Glutamatergic neuron (in vitro differentiated cells): Measurements from ENCODE around the gene ST6GALNAC3. TPM values are rescaled to one million over a fixed set of nuclear protein-coding genes. Genes with fewer than 3 reads are reported as not detected.

ENCODE experiments used
- DNase-seq: peaks from one replicate; pipeline ENCODE4 v3.0.0; 2022
- H3K27ac Mint-ChIP-seq: one replicate; pipeline ENCODE4 v1.8.0; 2020; ENCODE audit warnings: mild to moderate bottlenecking, mixed read lengths, inconsistent platforms; ENCODE audit not compliant: unreplicated experiment
- H3K27me3 Mint-ChIP-seq: one replicate; pipeline ENCODE4 v1.8.0; 2020; ENCODE audit warnings: mild to moderate bottlenecking, moderate library complexity, mixed read lengths, inconsistent platforms; ENCODE audit not compliant: unreplicated experiment
- H3K36me3 Mint-ChIP-seq: one replicate; pipeline ENCODE4 v1.8.0; 2020; ENCODE audit warnings: mild to moderate bottlenecking, mixed read lengths, inconsistent platforms; ENCODE audit not compliant: unreplicated experiment
- H3K4me1 Mint-ChIP-seq: one replicate; pipeline ENCODE4 v1.8.0; 2020; ENCODE audit warnings: mild to moderate bottlenecking, low read depth, mixed read lengths, inconsistent platforms; ENCODE audit not compliant: unreplicated experiment
- H3K4me3 Mint-ChIP-seq: one replicate; pipeline ENCODE4 v1.8.0; 2020; ENCODE audit warnings: mild to moderate bottlenecking, mixed read lengths, inconsistent platforms; ENCODE audit not compliant: unreplicated experiment
- H3K9me3 Mint-ChIP-seq: one replicate; pipeline ENCODE4 v1.8.0; 2020; ENCODE audit warnings: mild to moderate bottlenecking, moderate library complexity, mixed read lengths, inconsistent platforms; ENCODE audit not compliant: unreplicated experiment
- CTCF ChIP-seq: fragments of 200-600 bp; sonication (generic); IDR thresholded peaks from one replicate; pipeline ENCODE4 v1.5.0; 2021; ENCODE audit not compliant: partially characterized antibody, unreplicated experiment
- total RNA-seq: library from RNA; stranded (reverse); fragmentation: NEBNext Ultra II Directional; extraction: Animal tissue kit (Norgen Biotek cat#: 25700); gene quantifications from one replicate; pipeline ENCODE4 v1.2.1, GENCODE V29; 2021; ENCODE audit not compliant: unreplicated experiment

Gene ST6GALNAC3
- total RNA-seq, 1 donor from 2014 or later = 6.5 TPM

GRCh38 chr1:76033800-76034475 is 40.6 kb upstream of the ST6GALNAC3 start:
- no peaks in the 10 kb centered on the region for H3K27me3 Mint-ChIP-seq
- DNase-seq = no peak
- H3K27ac Mint-ChIP-seq = no peak overlapping the region
- no peak overlapping the region for H3K4me3 Mint-ChIP-seq
- no peaks in the 10 kb centered on the region for H3K36me3 Mint-ChIP-seq
- no peaks in the 10 kb centered on the region for H3K4me1 Mint-ChIP-seq
- TF ChIP-seq CTCF = no peak
- peaks cover 3% of the 10 kb centered on the region for H3K9me3 Mint-ChIP-seq

- Mint-ChIP-seq H3K9me3 (peaks cover 3% of the 10 kb centered on the region), H3K36me3 (no peaks in the 10 kb centered on the region), H3K27ac (no peak overlapping the region), H3K4me3 (no peak overlapping the region), H3K27me3 (no peaks in the 10 kb centered on the region), H3K4me1 (no peaks in the 10 kb centered on the region)
- no peak for TF ChIP-seq CTCF
- DNase-seq = no peak
These were observed 39.5 kb upstream of the ST6GALNAC3 start for GRCh38 chr1:76035053-76035452.

- TF ChIP-seq CTCF = no peak
- Mint-ChIP-seq H3K4me3 (no peak overlapping the region), H3K36me3 (no peaks in the 10 kb centered on the region), H3K27me3 (no peaks in the 10 kb centered on the region), H3K4me1 (no peaks in the 10 kb centered on the region), H3K9me3 (peaks cover 3% of the 10 kb centered on the region), H3K27ac (no peak overlapping the region)
- no peak for DNase-seq
These were observed 37.2 kb upstream of the ST6GALNAC3 start for GRCh38 chr1:76037324-76037723.

GRCh38 chr1:76038287-76039004 is 36.1 kb upstream of the ST6GALNAC3 start:
- no peaks in the 10 kb centered on the region for H3K9me3 Mint-ChIP-seq
- H3K27me3 Mint-ChIP-seq = no peaks in the 10 kb centered on the region
- H3K4me3 Mint-ChIP-seq = no peak overlapping the region
- H3K27ac Mint-ChIP-seq = no peak overlapping the region
- no peak for DNase-seq
- no peaks in the 10 kb centered on the region for H3K4me1 Mint-ChIP-seq
- no peak for TF ChIP-seq CTCF
- no peaks in the 10 kb centered on the region for H3K36me3 Mint-ChIP-seq

- Mint-ChIP-seq H3K27me3 (no peaks in the 10 kb centered on the region), H3K27ac (no peak overlapping the region), H3K4me3 (no peak overlapping the region), H3K4me1 (peaks cover 16% of the 10 kb centered on the region), H3K9me3 (peaks cover 1% of the 10 kb centered on the region), H3K36me3 (no peaks in the 10 kb centered on the region)
- TF ChIP-seq CTCF = no peak
- DNase-seq = no peak
These were observed 28.4 kb upstream of the ST6GALNAC3 start for GRCh38 chr1:76046149-76046548.
